Measurements from ENCODE around the gene CEACAM3. TPM values are rescaled to one million over a fixed set of nuclear protein-coding genes. Genes with fewer than 3 reads are reported as not detected.

Gene CEACAM3
- total and polyA plus RNA-seq, 9 of the 15 experiments (the other 6 are each of a cell fraction or from before 2014, with no cell fraction given), result not detected

- TF ChIP-seq, protein P1, sequence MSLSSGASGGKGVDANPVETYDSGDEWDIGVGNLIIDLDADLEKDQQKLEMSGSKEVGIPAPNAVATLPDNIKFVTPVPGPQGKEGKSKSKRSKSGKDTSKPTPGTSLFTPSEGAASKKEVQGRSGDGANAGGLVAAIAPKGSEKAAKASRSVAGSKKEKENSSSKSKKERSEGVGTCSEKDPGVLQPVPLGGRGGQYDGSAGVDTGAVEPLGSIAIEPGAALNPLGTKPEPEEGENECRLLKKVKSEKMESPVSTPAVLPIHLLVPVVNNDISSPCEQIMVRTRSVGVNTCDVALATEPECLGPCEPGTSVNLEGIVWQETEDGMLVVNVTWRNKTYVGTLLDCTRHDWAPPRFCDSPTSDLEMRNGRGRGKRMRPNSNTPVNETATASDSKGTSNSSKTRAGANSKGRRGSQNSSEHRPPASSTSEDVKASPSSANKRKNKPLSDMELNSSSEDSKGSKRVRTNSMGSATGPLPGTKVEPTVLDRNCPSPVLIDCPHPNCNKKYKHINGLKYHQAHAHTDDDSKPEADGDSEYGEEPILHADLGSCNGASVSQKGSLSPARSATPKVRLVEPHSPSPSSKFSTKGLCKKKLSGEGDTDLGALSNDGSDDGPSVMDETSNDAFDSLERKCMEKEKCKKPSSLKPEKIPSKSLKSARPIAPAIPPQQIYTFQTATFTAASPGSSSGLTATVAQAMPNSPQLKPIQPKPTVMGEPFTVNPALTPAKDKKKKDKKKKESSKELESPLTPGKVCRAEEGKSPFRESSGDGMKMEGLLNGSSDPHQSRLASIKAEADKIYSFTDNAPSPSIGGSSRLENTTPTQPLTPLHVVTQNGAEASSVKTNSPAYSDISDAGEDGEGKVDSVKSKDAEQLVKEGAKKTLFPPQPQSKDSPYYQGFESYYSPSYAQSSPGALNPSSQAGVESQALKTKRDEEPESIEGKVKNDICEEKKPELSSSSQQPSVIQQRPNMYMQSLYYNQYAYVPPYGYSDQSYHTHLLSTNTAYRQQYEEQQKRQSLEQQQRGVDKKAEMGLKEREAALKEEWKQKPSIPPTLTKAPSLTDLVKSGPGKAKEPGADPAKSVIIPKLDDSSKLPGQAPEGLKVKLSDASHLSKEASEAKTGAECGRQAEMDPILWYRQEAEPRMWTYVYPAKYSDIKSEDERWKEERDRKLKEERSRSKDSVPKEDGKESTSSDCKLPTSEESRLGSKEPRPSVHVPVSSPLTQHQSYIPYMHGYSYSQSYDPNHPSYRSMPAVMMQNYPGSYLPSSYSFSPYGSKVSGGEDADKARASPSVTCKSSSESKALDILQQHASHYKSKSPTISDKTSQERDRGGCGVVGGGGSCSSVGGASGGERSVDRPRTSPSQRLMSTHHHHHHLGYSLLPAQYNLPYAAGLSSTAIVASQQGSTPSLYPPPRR (CRISPR knock-in tag; IDR thresholded peaks at IDR 0.05; ENCODE audit: borderline replicate concordance), result no peak
- TF ChIP-seq BRD4 (IDR thresholded peaks at IDR 0.05), result no peak
- TF ChIP-seq NCOR1 (IDR thresholded peaks at IDR 0.05), result no peak
- TF ChIP-seq CCNT2 (IDR thresholded peaks at IDR 0.05; ENCODE audit: borderline replicate concordance, extremely low read depth, insufficient read length, low read depth, low read length), result no peak
- no peak for TF ChIP-seq BHLHE40 (IDR thresholded peaks at IDR 0.05; ENCODE audit: low read length)
- TF ChIP-seq FOXK1 (CRISPR knock-in tag; IDR thresholded peaks at IDR 0.05; ENCODE audit: borderline replicate concordance), result no peak
- no peak for TF ChIP-seq PURB (CRISPR knock-in tag; IDR thresholded peaks at IDR 0.05; ENCODE audit: low read depth)
- TF ChIP-seq, protein P2, sequence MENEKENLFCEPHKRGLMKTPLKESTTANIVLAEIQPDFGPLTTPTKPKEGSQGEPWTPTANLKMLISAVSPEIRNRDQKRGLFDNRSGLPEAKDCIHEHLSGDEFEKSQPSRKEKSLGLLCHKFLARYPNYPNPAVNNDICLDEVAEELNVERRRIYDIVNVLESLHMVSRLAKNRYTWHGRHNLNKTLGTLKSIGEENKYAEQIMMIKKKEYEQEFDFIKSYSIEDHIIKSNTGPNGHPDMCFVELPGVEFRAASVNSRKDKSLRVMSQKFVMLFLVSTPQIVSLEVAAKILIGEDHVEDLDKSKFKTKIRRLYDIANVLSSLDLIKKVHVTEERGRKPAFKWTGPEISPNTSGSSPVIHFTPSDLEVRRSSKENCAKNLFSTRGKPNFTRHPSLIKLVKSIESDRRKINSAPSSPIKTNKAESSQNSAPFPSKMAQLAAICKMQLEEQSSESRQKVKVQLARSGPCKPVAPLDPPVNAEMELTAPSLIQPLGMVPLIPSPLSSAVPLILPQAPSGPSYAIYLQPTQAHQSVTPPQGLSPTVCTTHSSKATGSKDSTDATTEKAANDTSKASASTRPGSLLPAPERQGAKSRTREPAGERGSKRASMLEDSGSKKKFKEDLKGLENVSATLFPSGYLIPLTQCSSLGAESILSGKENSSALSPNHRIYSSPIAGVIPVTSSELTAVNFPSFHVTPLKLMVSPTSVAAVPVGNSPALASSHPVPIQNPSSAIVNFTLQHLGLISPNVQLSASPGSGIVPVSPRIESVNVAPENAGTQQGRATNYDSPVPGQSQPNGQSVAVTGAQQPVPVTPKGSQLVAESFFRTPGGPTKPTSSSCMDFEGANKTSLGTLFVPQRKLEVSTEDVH (IDR thresholded peaks at IDR 0.05; ENCODE audit: low read depth, partially characterized antibody), result no peak
- no peak for TF ChIP-seq KDM2B (CRISPR knock-in tag; IDR thresholded peaks at IDR 0.05)
- no peak for TF ChIP-seq RFX5 (IDR thresholded peaks at IDR 0.05; ENCODE audit: low read depth, low read length)
Observed at GRCh38 chr19:41769608-41770007, 26.8 kb upstream of the CEACAM3 start (continued).

Measured in K562 (cell line).